CD4-positive, alpha-beta memory T cell (primary cell): ENCODE measurements around the gene SERPINE3. TPM values are rescaled to one million over a fixed set of nuclear protein-coding genes. Genes with fewer than 3 reads are reported as not detected.

Source experiments
- CTCF ChIA-PET: fragments of 350-600 bp; sonication (Branson Sonifier 250); formaldehyde crosslinking; loops from one replicate; lab custom pipeline; 2021; ENCODE audit warnings: inconsistent platforms; ENCODE audit not compliant: partially characterized antibody; lab: Charles Lee
- POLR2A ChIA-PET: fragments of 350-600 bp; sonication (Branson Sonifier 250); formaldehyde crosslinking; loops from one replicate; lab custom pipeline; 2021; ENCODE audit not compliant: partially characterized antibody; lab: Charles Lee
- DNase-seq, 5 donors: peaks; one replicate each; pipeline versions ENCODE4 v3.0.0 to v3.0.0-alpha.2; 2020 to 2022; ENCODE audit warnings: mixed read lengths in 1 of 5
- H3K27ac ChIP-seq: one replicate; pipeline ENCODE4 v1.7.0; 2013; ENCODE audit warnings: low read depth, low read length
- H3K27me3 ChIP-seq: 2 replicates; pipeline ENCODE4 v1.7.0; 2013; ENCODE audit warnings: mild to moderate bottlenecking, low read length, moderate library complexity; ENCODE audit not compliant: insufficient read depth
- H3K36me3 ChIP-seq: 2 replicates; pipeline ENCODE4 v1.7.0; 2013; ENCODE audit warnings: mild to moderate bottlenecking, low read length, moderate library complexity; ENCODE audit not compliant: insufficient read depth
- H3K4me1 ChIP-seq: 2 replicates; pipeline ENCODE4 v1.7.0; 2013; ENCODE audit warnings: mild to moderate bottlenecking, low read length, moderate library complexity; ENCODE audit not compliant: insufficient read depth
- H3K4me3 ChIP-seq, 2 donors: one replicate each; pipeline ENCODE4 v1.7.0; 2013; ENCODE audit warnings: low read length in 2 of 2, mild to moderate bottlenecking in 1 of 2
- H3K9me3 ChIP-seq, 2 donors: one replicate each; pipeline ENCODE4 v1.7.0; 2013; ENCODE audit warnings: low read length in 2 of 2, control low read depth in 1 of 2; ENCODE audit not compliant: control insufficient read depth in 1 of 2
- H3K27ac Mint-ChIP-seq, 7 donors: one replicate each; pipeline ENCODE4 v1.8.0; 2020 to 2021; ENCODE audit warnings: mixed read lengths in 7 of 7, mild to moderate bottlenecking in 6 of 7, inconsistent platforms in 3 of 7, moderate library complexity in 3 of 7
- H3K27me3 Mint-ChIP-seq, 2 donors: one replicate each; pipeline ENCODE4 v1.8.0; 2020 to 2021; ENCODE audit warnings: mixed read lengths in 2 of 2
- H3K36me3 Mint-ChIP-seq, 2 donors: one replicate each; pipeline ENCODE4 v1.8.0; 2020 to 2021; ENCODE audit warnings: mixed read lengths in 2 of 2, inconsistent platforms in 1 of 2, mild to moderate bottlenecking in 1 of 2
- H3K4me1 Mint-ChIP-seq, 4 donors: one replicate each; pipeline ENCODE4 v1.8.0; 2020 to 2021; ENCODE audit warnings: mixed read lengths in 4 of 4, mild to moderate bottlenecking in 1 of 4
- H3K4me3 Mint-ChIP-seq, 8 donors: one replicate each; pipeline ENCODE4 v1.8.0; 2020 to 2021; ENCODE audit warnings: mixed read lengths in 8 of 8, mild to moderate bottlenecking in 7 of 8, moderate library complexity in 6 of 8, inconsistent platforms in 3 of 8
- H3K9me3 Mint-ChIP-seq, 8 donors: one replicate each; pipeline ENCODE4 v1.8.0; 2020 to 2021; ENCODE audit warnings: mixed read lengths in 8 of 8, mild to moderate bottlenecking in 5 of 8, inconsistent platforms in 3 of 8, moderate library complexity in 1 of 8
- intact Hi-C: fragments of 100-400 bp; cut with micrococcal nuclease; formaldehyde crosslinking; loops from one replicate; pipeline ENCODE4 v1.15.1; 2023
- polyA plus RNA-seq, 2 donors: library from polyadenylated mRNA; unstranded; fragments of 300-500 nt; fragmentation: Illumina TruSeq; gene quantifications; one replicate each; pipeline ENCODE4 v1.2.3, GENCODE V29; 2021
- total RNA-seq, 2 experiments: library from RNA; stranded (reverse); gene quantifications; one replicate each; pipeline ENCODE4 v1.2.3, GENCODE V29; 2021

SERPINE3 gene
- total and polyA plus RNA-seq, 4 experiments from 2014 or later: not detected

- DNase-seq: no peak
- Mint-ChIP-seq H3K4me1 (peaks cover 0 to 14% (median 9%) of the 10 kb centered on the region in 4 donors), H3K9me3 (peaks cover 0 to 2% (median 0%) of the 10 kb centered on the region in 8 donors), H3K4me3 (no peak overlapping the region), H3K27me3 (no peaks in the 10 kb centered on the region), H3K36me3 (peaks cover 0 to 3% of the 10 kb centered on the region in 2 donors), H3K27ac (no peak overlapping the region)
- Histone ChIP-seq H3K36me3 (no peaks in the 10 kb centered on the region), H3K9me3 (no peaks in the 10 kb centered on the region), H3K27ac (no peak overlapping the region), H3K4me3 (no peak overlapping the region), H3K27me3 (no peaks in the 10 kb centered on the region), H3K4me1 (no peaks in the 10 kb centered on the region)
- POLR2A ChIA-PET: no interaction called here
- CTCF ChIA-PET: no interaction called here
- intact Hi-C loops: no loop called here
Observed at GRCh38 chr13:51327961-51328360, 11.5 kb upstream of the SERPINE3 start.

DNA sequence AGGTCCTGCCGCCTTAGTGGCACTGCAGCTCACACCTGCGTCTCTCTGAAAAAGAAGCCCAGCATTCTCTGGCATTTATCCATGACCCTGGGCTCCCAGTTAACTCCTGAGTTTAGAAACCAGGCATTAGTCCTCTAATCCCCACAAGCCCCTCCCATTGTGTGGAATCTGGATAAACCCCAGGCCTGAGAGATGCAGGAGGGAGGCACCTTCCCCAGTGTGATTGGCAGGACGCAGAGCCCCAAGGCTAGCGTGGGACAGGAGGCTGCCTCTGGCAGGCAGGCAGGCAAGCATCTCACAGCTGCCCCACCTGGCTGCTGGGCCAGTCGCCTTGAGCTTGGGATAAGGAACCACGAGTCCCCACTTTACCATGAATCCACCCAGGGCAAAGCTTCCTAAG lies 11.0 kb upstream of the SERPINE3 start:
- no peaks in the 10 kb centered on the region for H3K27me3 ChIP-seq
- H3K27ac ChIP-seq: no peak overlapping the region
- peaks cover 0 to 17% (median 11%) of the 10 kb centered on the region in 4 donors for H3K4me1 Mint-ChIP-seq
- no peak overlapping the region for H3K27ac Mint-ChIP-seq
- no peak overlapping the region for H3K4me3 ChIP-seq
- ChIA-PET POLR2A (no interaction called here), CTCF (interaction anchor here (1.5 kb wide), 1 partner anchor 15 kb away, joined by 3 read pairs; no protein-coding TSS in a partner anchor)
- no peaks in the 10 kb centered on the region for H3K4me1 ChIP-seq
- H3K36me3 ChIP-seq: no peaks in the 10 kb centered on the region
- H3K9me3 Mint-ChIP-seq: peaks cover 0 to 2% (median 0%) of the 10 kb centered on the region in 8 donors
- H3K27me3 Mint-ChIP-seq: no peaks in the 10 kb centered on the region
- no peaks in the 10 kb centered on the region for H3K9me3 ChIP-seq
- intact Hi-C loops: no loop called here
- H3K4me3 Mint-ChIP-seq: no peak overlapping the region
- DNase-seq: no peak
- peaks cover 0 to 3% of the 10 kb centered on the region in 2 donors for H3K36me3 Mint-ChIP-seq

DNA sequence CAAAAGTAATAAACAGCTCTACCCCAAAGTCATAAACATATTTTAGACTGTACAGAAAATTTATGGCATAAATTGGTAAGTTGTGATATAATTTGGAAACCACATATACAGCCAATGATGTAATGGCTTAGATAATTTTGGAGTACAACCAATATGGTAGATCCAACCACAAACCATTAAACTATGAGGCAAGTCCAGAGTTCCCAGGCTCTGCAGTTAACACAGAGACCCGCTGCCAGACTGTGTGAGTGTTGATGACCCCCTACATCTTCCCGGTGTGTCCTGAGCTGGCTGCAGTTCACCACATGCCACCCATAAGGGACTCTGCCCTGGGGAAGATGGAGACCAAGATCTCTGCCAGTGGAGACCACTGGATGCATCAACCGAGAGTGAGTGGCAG lies 9.9 kb upstream of the SERPINE3 start:
- Histone ChIP-seq H3K36me3 (no peaks in the 10 kb centered on the region), H3K4me3 (no peak overlapping the region), H3K9me3 (no peaks in the 10 kb centered on the region), H3K27ac (no peak overlapping the region), H3K4me1 (no peaks in the 10 kb centered on the region), H3K27me3 (no peaks in the 10 kb centered on the region)
- H3K27me3 Mint-ChIP-seq: no peaks in the 10 kb centered on the region
- POLR2A ChIA-PET: no interaction called here
- intact Hi-C loops: no loop called here
- peaks cover 0 to 3% of the 10 kb centered on the region in 2 donors for H3K36me3 Mint-ChIP-seq
- H3K9me3 Mint-ChIP-seq: peaks cover 0 to 4% (median 0%) of the 10 kb centered on the region in 8 donors
- no peak for DNase-seq
- CTCF ChIA-PET: interaction anchor here (1.5 kb wide), 1 partner anchor 14 kb away, joined by 3 read pairs; no protein-coding TSS in a partner anchor
- no peak overlapping the region for H3K4me3 Mint-ChIP-seq
- no peak overlapping the region for H3K27ac Mint-ChIP-seq
- H3K4me1 Mint-ChIP-seq: peaks cover 0 to 17% (median 11%) of the 10 kb centered on the region in 4 donors

GRCh38 chr13:51330791-51331190 lies 8.7 kb upstream of the SERPINE3 start:
- DNase-seq: no peak
- Histone ChIP-seq H3K36me3 (no peaks in the 10 kb centered on the region), H3K4me1 (no peaks in the 10 kb centered on the region), H3K27me3 (no peaks in the 10 kb centered on the region), H3K27ac (no peak overlapping the region), H3K4me3 (no peak overlapping the region), H3K9me3 (no peaks in the 10 kb centered on the region)
- POLR2A ChIA-PET: no interaction called here
- H3K27me3 Mint-ChIP-seq: no peaks in the 10 kb centered on the region
- intact Hi-C loops: no loop called here
- peaks cover 0 to 17% (median 11%) of the 10 kb centered on the region in 4 donors for H3K4me1 Mint-ChIP-seq
- CTCF ChIA-PET: no interaction called here
- no peak overlapping the region for H3K4me3 Mint-ChIP-seq
- peak overlapping the region in 1 of 7 donors; percentile 55 for H3K27ac Mint-ChIP-seq
- peaks cover 0 to 3% of the 10 kb centered on the region in 2 donors for H3K36me3 Mint-ChIP-seq
- peaks cover 0 to 4% (median 0%) of the 10 kb centered on the region in 8 donors for H3K9me3 Mint-ChIP-seq

GRCh38 chr13:51331354-51331861 lies 8.1 kb upstream of the SERPINE3 start:
- intact Hi-C loops: no loop called here
- POLR2A ChIA-PET: no interaction called here
- Histone ChIP-seq H3K27me3 (no peaks in the 10 kb centered on the region), H3K27ac (no peak overlapping the region), H3K4me1 (no peaks in the 10 kb centered on the region), H3K36me3 (no peaks in the 10 kb centered on the region), H3K4me3 (no peak overlapping the region), H3K9me3 (no peaks in the 10 kb centered on the region)
- H3K27me3 Mint-ChIP-seq: no peaks in the 10 kb centered on the region
- H3K4me3 Mint-ChIP-seq: no peak overlapping the region
- DNase-seq: no peak
- peaks cover 0 to 3% of the 10 kb centered on the region in 2 donors for H3K36me3 Mint-ChIP-seq
- H3K27ac Mint-ChIP-seq: no peak overlapping the region
- CTCF ChIA-PET: no interaction called here
- H3K9me3 Mint-ChIP-seq: peaks cover 0 to 4% (median 0%) of the 10 kb centered on the region in 8 donors
- H3K4me1 Mint-ChIP-seq: peaks cover 0 to 17% (median 11%) of the 10 kb centered on the region in 4 donors

GRCh38 chr13:51332566-51333361 lies 6.7 kb upstream of the SERPINE3 start:
- intact Hi-C loops: no loop called here
- Histone ChIP-seq H3K4me1 (no peaks in the 10 kb centered on the region), H3K36me3 (no peaks in the 10 kb centered on the region), H3K27ac (no peak overlapping the region), H3K9me3 (no peaks in the 10 kb centered on the region), H3K27me3 (no peaks in the 10 kb centered on the region), H3K4me3 (no peak overlapping the region)
- no peak overlapping the region for H3K4me3 Mint-ChIP-seq
- ChIA-PET POLR2A (no interaction called here), CTCF (no interaction called here)
- H3K36me3 Mint-ChIP-seq: peaks cover 0 to 3% of the 10 kb centered on the region in 2 donors
- no peak for DNase-seq
- peaks cover 0 to 17% (median 11%) of the 10 kb centered on the region in 4 donors for H3K4me1 Mint-ChIP-seq
- peaks cover 0 to 4% (median 0%) of the 10 kb centered on the region in 8 donors for H3K9me3 Mint-ChIP-seq
- H3K27ac Mint-ChIP-seq: peak overlapping the region in 2 of 7 donors; percentile 0 to 62
- no peaks in the 10 kb centered on the region for H3K27me3 Mint-ChIP-seq

GRCh38 chr13:51333421-51333820 lies 6.1 kb upstream of the SERPINE3 start:
- no peaks in the 10 kb centered on the region for H3K9me3 ChIP-seq
- Mint-ChIP-seq H3K27me3 (no peaks in the 10 kb centered on the region), H3K27ac (no peak overlapping the region), H3K4me3 (no peak overlapping the region), H3K4me1 (peaks cover 0 to 17% (median 11%) of the 10 kb centered on the region in 4 donors), H3K36me3 (peaks cover 0 to 3% of the 10 kb centered on the region in 2 donors), H3K9me3 (peaks cover 0 to 4% (median 0%) of the 10 kb centered on the region in 8 donors)
- no peak for DNase-seq
- H3K36me3 ChIP-seq: no peaks in the 10 kb centered on the region
- no peak overlapping the region for H3K4me3 ChIP-seq
- ChIA-PET CTCF (no interaction called here), POLR2A (no interaction called here)
- no peaks in the 10 kb centered on the region for H3K27me3 ChIP-seq
- H3K4me1 ChIP-seq: no peaks in the 10 kb centered on the region
- no peak overlapping the region for H3K27ac ChIP-seq
- intact Hi-C loops: no loop called here
